ENCODE results near the gene SSMEM1. TPM values are rescaled to one million over a fixed set of nuclear protein-coding genes. Genes with fewer than 3 reads are reported as not detected.

The SSMEM1 gene
- total and polyA plus RNA-seq, 9 of the 15 experiments (the other 6 are each of a cell fraction or from before 2014, with no cell fraction given): 0.10 to 0.28 (median 0.18) TPM; not detected in 4

DNA sequence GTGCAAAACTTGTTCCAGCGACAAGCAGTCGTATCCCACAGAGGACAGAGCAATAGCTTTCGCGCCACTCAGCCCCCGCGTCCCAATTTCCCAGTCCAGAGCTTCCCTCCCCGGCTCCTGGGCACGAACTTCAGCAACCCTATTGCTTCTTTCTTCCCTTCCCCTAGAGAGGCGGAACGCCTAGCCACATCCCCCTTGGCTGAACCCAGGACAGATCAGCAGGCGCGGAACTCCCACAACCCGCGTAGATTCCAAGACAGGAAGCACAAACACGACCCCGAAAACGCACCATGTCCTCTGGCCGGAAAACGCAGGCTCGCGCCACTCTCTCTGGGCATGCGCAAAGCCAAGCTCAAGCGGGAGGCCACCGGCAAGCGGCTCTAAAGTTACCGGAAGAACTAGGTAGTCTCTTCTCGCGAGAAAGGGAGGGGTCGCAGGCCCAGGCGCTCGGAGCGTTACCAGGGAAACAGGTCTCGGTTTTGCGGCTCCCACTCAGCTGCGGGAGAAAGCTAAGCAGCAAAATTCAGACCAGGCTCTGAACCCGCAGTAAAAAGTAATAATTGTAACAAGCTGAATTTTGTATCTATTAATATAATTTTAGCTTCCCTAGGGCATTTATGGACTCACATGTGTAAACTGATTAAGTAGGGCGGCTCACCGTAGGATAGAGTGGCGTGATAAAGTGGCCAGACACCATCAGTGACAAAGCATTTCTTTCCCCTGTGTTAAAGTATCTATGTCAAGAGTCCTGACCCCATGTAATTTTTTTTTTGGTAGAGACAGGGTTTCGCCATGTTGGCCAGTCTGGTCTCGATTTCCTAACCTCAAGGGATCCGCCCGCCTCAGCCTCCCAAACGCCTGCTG, 2.3 kb upstream of the SSMEM1 start, which contains the start of gene TMEM209:
Gene TMEM209, minus strand, starts transcription at position 323 of the 864 bp plus-strand sequence. Its CDS starts 31 bp downstream, at position 292.
- ATAC-seq: peak; percentile 85
- Histone ChIP-seq H3K9ac (ENCODE audit: insufficient read depth in 1 of 2, low read depth in 2 of 2, low read length in 2 of 2) (peak within 1 kb of the TSS; percentile 95 to 97), H3K36me3 (ENCODE audit: control insufficient read depth, insufficient read depth, low read length) (peaks cover 35% of the 10 kb centered on the region), H3K4me3 (peak within 1 kb of the TSS; percentile 60), H4K20me1 (replicated peaks; ENCODE audit: control insufficient read depth, insufficient read depth, low read length) (no peaks in the 10 kb centered on the region), H3K9me3 (replicated peaks; ENCODE audit: control insufficient read depth, insufficient read depth, low read depth, low read length) (no peaks in the 10 kb centered on the region; the same call in 1 of the 2 replicates), H3K9me1 (ENCODE audit: control insufficient read depth, insufficient read depth, low read length) (no peaks in the 10 kb centered on the region), H3K4me1 (replicated peaks in 1 of 2; ENCODE audit: control insufficient read depth in 2 of 2, insufficient read depth in 2 of 2, low read length in 2 of 2) (peaks cover 24 to 49% of the 10 kb centered on the region in 2 experiments), H2AFZ (ENCODE audit: low read depth, low read length) (peak within 1 kb of the TSS; percentile 87), H3K79me2 (ENCODE audit: control insufficient read depth, insufficient read depth, low read length) (peaks cover 49% of the 10 kb centered on the region), H3K4me2 (ENCODE audit: insufficient read depth, low read length) (peak within 1 kb of the TSS; percentile 96), H3K27me3 (ENCODE audit: control insufficient read depth in 2 of 2, insufficient read depth in 2 of 2, low read length in 2 of 2) (no peaks in the 10 kb centered on the region), H3K27ac (ENCODE audit: extremely low read depth, low read depth, low read length) (peak within 1 kb of the TSS; percentile 95)
- intact Hi-C loops (cut with micrococcal nuclease): loop anchor here (1.0 to 5.0 kb wide), 4 partner anchors 69 to 133 kb away; no protein-coding TSS in a partner anchor
- ChIA-PET CTCF (ENCODE audit: low intra/inter-chr PET ratio) (no interaction called here), POLR2A (interaction anchor here (0.6 to 3.3 kb wide), 31 partner anchors 13 to 1896 kb away, joined by 3 to 47 read pairs (median 3); partner anchors contain the start of gene KLHDC10)
- 1% methylated on average over 44 of the region's 44 CpGs for WGBS (ENCODE audit: insufficient coverage, low coverage, missing lambda C conversion rate)
- DNase-seq (ENCODE audit: extremely low read depth in 1 of 4, low spot score in 3 of 4): peak; percentile 99 to 100 (median 100)
- BruUV-seq (replicated peaks): TSS peak; percentile 96
- in situ Hi-C loops (cut with MboI): no loop called here
- FAIRE-seq: peak; percentile 93
- TF ChIP-seq, protein P1, sequence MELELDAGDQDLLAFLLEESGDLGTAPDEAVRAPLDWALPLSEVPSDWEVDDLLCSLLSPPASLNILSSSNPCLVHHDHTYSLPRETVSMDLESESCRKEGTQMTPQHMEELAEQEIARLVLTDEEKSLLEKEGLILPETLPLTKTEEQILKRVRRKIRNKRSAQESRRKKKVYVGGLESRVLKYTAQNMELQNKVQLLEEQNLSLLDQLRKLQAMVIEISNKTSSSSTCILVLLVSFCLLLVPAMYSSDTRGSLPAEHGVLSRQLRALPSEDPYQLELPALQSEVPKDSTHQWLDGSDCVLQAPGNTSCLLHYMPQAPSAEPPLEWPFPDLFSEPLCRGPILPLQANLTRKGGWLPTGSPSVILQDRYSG (tag; conservative IDR thresholded peaks at IDR 0.05; ENCODE audit: low read depth): peak; percentile 82; the same call in 1 of the 2 replicates
- TF ChIP-seq MAZ (CRISPR knock-in tag; conservative IDR thresholded peaks at IDR 0.05 in 1 of 2, IDR thresholded peaks at IDR 0.05 in 1 of 2) (peak; percentile 70 to 79), NBN (IDR thresholded peaks at IDR 0.05; ENCODE audit: low read depth) (peak; percentile 61), HIVEP1 (CRISPR knock-in tag; IDR thresholded peaks at IDR 0.05) (no peak)
- TF ChIP-seq, protein P2, sequence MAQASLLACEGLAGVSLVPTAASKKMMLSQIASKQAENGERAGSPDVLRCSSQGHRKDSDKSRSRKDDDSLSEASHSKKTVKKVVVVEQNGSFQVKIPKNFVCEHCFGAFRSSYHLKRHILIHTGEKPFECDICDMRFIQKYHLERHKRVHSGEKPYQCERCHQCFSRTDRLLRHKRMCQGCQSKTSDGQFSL (CRISPR knock-in tag; IDR thresholded peaks at IDR 0.05): peak; percentile 43; the same call in 1 of the 2 replicates
- TF ChIP-seq, protein P2 (tag; IDR thresholded peaks at IDR 0.05): no peak
- TF ChIP-seq, protein P3, sequence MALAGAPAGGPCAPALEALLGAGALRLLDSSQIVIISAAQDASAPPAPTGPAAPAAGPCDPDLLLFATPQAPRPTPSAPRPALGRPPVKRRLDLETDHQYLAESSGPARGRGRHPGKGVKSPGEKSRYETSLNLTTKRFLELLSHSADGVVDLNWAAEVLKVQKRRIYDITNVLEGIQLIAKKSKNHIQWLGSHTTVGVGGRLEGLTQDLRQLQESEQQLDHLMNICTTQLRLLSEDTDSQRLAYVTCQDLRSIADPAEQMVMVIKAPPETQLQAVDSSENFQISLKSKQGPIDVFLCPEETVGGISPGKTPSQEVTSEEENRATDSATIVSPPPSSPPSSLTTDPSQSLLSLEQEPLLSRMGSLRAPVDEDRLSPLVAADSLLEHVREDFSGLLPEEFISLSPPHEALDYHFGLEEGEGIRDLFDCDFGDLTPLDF (CRISPR knock-in tag; IDR thresholded peaks at IDR 0.05): peak; percentile 92
